AG09309 (cell line): Measurements from ENCODE around the gene RPL12.

ENCODE experiments used
- DNase-seq: peaks from one replicate; pipeline ENCODE4 v3.0.0-alpha.2; 2010; ENCODE audit warnings: low read depth
- H3K4me3 ChIP-seq: 2 replicates; pipeline ENCODE4 v1.5.1; 2011; ENCODE audit warnings: mild to moderate bottlenecking, low read depth, low read length, moderate library complexity; ENCODE audit not compliant: control insufficient read depth
- TF ChIP-seq, protein P1 (sequence below): IDR thresholded peaks from 2 replicates; pipeline ENCODE4 v1.5.1; 2011; ENCODE audit warnings: mild to moderate bottlenecking, low read depth, low read length, inconsistent platforms; ENCODE audit not compliant: insufficient read depth, control insufficient read depth; ENCODE audit errors: missing control alignments

Gene RPL12

DNA sequence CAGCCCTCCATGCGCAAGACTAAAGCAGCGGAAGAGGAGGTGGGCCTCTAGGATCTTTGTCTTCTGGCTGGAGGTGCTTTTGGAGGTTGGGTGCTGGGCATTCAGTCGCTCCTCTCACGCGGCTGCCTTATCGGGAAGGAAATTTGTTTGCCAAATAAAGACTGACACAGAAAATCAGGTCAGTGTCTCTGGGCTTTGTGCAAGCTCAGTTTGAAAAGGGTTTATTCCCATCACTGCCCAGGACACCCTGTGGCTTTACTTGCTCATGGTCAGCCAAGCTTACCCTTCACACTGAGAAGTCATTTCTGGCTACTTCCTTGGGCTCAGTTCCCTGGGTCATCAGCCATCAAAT is 43.7 kb downstream of the RPL12 start:
- DNase-seq: no peak
- TF ChIP-seq, protein P1, sequence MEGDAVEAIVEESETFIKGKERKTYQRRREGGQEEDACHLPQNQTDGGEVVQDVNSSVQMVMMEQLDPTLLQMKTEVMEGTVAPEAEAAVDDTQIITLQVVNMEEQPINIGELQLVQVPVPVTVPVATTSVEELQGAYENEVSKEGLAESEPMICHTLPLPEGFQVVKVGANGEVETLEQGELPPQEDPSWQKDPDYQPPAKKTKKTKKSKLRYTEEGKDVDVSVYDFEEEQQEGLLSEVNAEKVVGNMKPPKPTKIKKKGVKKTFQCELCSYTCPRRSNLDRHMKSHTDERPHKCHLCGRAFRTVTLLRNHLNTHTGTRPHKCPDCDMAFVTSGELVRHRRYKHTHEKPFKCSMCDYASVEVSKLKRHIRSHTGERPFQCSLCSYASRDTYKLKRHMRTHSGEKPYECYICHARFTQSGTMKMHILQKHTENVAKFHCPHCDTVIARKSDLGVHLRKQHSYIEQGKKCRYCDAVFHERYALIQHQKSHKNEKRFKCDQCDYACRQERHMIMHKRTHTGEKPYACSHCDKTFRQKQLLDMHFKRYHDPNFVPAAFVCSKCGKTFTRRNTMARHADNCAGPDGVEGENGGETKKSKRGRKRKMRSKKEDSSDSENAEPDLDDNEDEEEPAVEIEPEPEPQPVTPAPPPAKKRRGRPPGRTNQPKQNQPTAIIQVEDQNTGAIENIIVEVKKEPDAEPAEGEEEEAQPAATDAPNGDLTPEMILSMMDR: no peak
- no peak overlapping the region for H3K4me3 ChIP-seq

DNA sequence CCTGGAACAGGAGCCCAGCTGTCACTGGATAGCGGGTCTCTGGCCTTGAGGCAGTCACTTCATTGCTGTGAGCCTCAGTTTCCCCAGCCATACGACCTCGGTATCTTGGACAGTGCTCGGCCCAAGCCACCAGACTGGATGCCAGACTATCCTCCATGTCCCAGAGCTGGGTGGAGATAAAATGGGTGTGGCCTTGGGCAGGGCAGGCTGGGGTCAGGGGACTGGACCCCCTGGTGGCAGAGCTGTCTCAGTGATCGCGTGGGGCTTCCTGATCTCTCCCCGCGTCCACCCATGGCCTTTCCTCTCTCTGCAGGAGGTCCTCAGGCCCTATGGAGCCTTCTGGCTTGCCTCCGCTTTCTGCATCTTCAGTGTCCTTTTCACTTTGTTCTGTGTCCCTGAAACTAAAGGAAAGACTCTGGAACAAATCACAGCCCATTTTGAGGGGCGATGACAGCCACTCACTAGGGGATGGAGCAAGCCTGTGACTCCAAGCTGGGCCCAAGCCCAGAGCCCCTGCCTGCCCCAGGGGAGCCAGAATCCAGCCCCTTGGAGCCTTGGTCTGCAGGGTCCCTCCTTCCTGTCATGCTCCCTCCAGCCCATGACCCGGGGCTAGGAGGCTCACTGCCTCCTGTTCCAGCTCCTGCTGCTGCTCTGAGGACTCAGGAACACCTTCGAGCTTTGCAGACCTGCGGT is 44.3 kb downstream of the RPL12 start:
- TF ChIP-seq, protein P1: no peak
- no peak overlapping the region for H3K4me3 ChIP-seq
- no peak for DNase-seq

DNA sequence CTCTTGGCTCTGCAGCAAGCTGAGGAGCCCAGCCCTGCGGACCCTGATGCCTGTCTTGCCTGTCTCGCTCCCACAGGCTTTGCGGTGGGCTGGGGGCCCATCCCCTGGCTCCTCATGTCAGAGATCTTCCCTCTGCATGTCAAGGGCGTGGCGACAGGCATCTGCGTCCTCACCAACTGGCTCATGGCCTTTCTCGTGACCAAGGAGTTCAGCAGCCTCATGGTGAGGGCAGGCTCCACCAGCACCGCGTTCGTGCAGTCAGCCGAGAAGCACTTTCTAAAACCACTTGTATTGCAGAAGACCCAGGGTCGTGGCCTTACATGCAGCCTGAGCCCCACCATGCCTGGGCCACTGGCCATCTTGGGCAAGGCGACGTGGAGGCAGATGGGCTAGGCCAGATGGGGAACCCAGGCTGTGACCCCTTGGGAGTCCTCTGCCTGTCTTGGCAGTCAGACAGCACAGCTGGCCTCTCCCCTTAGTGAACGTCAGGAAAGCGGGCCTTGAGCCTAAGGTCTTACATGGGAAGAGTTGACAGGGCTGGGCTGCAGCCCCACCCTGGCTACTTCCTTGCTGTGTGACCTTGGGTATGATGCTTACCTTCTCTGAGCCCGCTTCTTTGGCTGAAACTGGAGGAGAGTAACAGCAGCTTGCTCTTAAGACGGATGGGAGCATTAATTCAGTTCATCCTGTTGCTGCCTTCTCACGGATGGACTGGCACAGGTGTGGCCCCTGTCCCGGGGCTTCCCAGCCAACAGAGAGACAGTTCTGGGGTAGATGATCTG is 45.7 kb downstream of the RPL12 start:
- no peak for DNase-seq
- no peak overlapping the region for H3K4me3 ChIP-seq
- TF ChIP-seq, protein P1: no peak

DNA sequence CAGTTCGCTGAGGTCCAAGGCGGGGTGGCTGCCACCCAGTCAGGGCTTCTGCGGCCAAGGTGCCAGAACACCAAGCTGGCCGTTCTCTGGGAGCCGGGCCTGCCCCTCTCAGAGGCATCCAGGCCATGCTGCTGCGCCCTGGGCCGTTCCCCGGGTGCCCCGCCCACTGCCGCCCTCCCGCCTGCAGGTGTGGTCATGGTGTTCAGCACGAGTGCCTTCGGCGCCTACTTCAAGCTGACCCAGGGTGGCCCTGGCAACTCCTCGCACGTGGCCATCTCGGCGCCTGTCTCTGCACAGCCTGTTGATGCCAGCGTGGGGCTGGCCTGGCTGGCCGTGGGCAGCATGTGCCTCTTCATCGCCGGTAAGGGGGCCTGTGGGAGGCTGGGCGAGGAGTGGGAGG is 46.6 kb downstream of the RPL12 start:
- H3K4me3 ChIP-seq: no peak overlapping the region
- DNase-seq: no peak
- TF ChIP-seq, protein P1: no peak

DNA sequence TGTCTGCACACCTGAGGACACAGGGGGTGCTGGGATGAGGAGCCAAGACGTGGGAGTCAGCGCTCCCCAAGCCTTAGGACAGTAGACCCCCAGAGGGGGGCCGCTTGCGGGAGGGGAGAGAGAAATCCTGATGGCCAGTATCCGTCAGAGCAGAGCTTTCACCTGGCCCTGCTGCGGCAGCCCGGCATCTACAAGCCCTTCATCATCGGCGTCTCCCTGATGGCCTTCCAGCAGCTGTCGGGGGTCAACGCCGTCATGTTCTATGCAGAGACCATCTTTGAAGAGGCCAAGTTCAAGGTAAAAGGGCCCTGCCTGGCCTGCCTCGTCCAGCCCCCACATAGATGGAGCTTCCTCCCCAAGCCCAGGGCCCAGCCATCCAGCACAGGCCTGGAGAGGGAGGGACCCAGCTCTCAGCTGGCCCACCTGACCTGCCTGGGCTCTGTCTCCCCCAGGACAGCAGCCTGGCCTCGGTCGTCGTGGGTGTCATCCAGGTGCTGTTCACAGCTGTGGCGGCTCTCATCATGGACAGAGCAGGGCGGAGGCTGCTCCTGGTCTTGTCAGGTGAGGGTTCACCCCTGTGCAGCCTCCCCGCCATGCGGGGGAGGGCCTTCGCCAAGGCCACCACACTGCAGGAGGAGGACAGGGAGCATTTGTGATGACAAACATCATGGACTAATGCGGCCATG is 47.6 kb downstream of the RPL12 start:
- DNase-seq: no peak
- TF ChIP-seq, protein P1: no peak
- no peak overlapping the region for H3K4me3 ChIP-seq

DNA sequence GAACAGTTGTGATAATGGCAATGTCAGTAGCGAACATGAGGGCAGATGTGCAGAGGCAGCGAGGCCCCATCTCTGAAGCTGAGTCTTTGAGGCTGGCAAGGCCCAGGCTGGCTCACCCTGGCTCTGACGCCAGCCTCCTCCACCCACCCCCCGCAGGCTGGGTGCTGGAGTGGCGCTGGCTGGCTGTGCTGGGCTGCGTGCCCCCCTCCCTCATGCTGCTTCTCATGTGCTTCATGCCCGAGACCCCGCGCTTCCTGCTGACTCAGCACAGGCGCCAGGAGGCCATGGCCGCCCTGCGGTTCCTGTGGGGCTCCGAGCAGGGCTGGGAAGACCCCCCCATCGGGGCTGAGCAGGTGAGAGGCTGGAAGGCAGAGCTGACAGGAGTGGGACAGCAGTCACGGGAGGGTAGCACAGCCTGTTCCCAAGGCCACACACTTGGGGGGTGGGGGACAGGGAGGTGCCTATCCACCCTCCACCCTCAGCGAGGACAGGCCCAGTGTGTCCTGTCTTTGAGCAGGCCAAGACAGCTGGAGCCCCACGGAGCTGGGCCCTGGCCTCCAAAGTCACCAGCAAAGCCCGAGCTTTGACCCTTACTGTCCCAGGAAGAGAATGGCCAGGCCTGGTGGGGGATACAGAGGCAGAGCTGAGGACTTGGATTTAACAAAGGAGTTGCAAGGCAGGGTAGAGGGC is 48.7 kb downstream of the RPL12 start:
- TF ChIP-seq, protein P1: no peak
- no peak for DNase-seq
- no peak overlapping the region for H3K4me3 ChIP-seq
